Panc1 (cell line): ENCODE data around the gene TSC2.

Experiments used
- SIN3A ChIP-seq: IDR thresholded peaks from 2 replicates; pipeline ENCODE4 v1.6.1; 2012; ENCODE audit warnings: low read depth, mild to moderate bottlenecking, low read length, moderate library complexity, borderline replicate concordance; ENCODE audit not compliant: insufficient read depth
- TF ChIP-seq, protein P1 (sequence below): fragments of 450-650 bp; IDR thresholded peaks from 2 replicates; pipeline ENCODE4 v1.5.1; 2017; ENCODE audit warnings: mild to moderate bottlenecking

DNA sequence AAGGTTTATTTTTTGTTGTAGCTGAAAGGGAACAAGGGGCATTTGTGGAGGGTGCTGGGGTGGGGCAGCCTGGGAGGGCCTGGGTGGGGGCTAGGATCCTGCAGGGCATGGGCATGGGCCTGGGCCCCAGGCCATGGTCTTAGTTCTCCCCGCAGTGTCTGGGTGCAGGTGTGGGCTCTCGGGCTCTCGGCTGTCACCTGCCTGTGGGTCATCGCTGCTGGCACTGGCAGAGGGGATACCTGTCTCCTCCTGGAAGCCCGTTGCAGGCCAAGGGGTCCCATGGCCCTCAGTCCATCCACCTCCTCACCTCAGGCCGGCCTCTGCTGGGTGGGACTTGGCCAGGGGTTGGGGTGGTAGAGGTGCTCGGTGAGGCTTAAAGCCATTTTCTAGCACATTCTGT is 30.3 kb downstream of the TSC2 start:
- TF ChIP-seq, protein P1, sequence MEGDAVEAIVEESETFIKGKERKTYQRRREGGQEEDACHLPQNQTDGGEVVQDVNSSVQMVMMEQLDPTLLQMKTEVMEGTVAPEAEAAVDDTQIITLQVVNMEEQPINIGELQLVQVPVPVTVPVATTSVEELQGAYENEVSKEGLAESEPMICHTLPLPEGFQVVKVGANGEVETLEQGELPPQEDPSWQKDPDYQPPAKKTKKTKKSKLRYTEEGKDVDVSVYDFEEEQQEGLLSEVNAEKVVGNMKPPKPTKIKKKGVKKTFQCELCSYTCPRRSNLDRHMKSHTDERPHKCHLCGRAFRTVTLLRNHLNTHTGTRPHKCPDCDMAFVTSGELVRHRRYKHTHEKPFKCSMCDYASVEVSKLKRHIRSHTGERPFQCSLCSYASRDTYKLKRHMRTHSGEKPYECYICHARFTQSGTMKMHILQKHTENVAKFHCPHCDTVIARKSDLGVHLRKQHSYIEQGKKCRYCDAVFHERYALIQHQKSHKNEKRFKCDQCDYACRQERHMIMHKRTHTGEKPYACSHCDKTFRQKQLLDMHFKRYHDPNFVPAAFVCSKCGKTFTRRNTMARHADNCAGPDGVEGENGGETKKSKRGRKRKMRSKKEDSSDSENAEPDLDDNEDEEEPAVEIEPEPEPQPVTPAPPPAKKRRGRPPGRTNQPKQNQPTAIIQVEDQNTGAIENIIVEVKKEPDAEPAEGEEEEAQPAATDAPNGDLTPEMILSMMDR: no peak
- TF ChIP-seq SIN3A: no peak
